Keratinocyte (primary cell): ENCODE results near the gene TSPAN18. TPM values are rescaled to one million over a fixed set of nuclear protein-coding genes. Genes with fewer than 3 reads are reported as not detected.

Experiments
- DNase-seq: peaks from one replicate; pipeline ENCODE4 v3.0.0-alpha.2; 2011; ENCODE audit warnings: low read depth, missing footprints, low spot score
- FAIRE-seq: peaks from 2 replicates; lab custom pipeline; 2011; peaks lifted over from hg19 to GRCh38; lab: Jason Lieb, UNC
- H2AFZ ChIP-seq: 2 replicates; pipeline ENCODE4 v1.6.0; 2012; ENCODE audit warnings: low read length, control low read depth, inconsistent platforms; ENCODE audit not compliant: control insufficient read depth
- H3K27ac ChIP-seq: 2 replicates; pipeline ENCODE4 v1.5.1; 2011; ENCODE audit warnings: low read length; ENCODE audit not compliant: control insufficient read depth, insufficient read depth
- H3K27me3 ChIP-seq: 3 replicates; pipeline ENCODE4 v1.6.0; 2011; ENCODE audit warnings: low read length; ENCODE audit not compliant: control insufficient read depth, insufficient read depth; ENCODE audit errors: extremely low read depth
- H3K36me3 ChIP-seq, 2 experiments: 2 replicates in 1 of 2; 3 replicates in 1 of 2; pipeline ENCODE4 v1.5.1; 2011; ENCODE audit warnings: low read length in 2 of 2, mild to moderate bottlenecking in 1 of 2; ENCODE audit not compliant: control insufficient read depth in 2 of 2, insufficient read depth in 2 of 2; ENCODE audit errors: extremely low read depth in 1 of 2
- H3K4me1 ChIP-seq: 3 replicates; pipeline ENCODE4 v1.5.1; 2011; ENCODE audit warnings: low read length; ENCODE audit not compliant: control insufficient read depth, insufficient read depth; ENCODE audit errors: extremely low read depth
- H3K4me2 ChIP-seq: 3 replicates; pipeline ENCODE4 v1.6.0; 2011; ENCODE audit warnings: low read depth, low read length; ENCODE audit not compliant: control insufficient read depth, insufficient read depth; ENCODE audit errors: extremely low read depth
- H3K4me3 ChIP-seq, 3 experiments: fragments of 200-600 bp in 1 of 3; sonication (generic) in 1 of 3; 2 replicates in 2 of 3; 3 replicates in 1 of 3; pipeline ENCODE4 v1.5.1; 2011 to 2016; ENCODE audit warnings: low read length in 3 of 3, mild to moderate bottlenecking in 3 of 3, control low read depth in 2 of 3, inconsistent platforms in 1 of 3, low read depth in 1 of 3, mixed read lengths in 1 of 3, mixed run types in 1 of 3, moderate library complexity in 1 of 3; ENCODE audit not compliant: control insufficient read depth in 2 of 3, insufficient read depth in 2 of 3; ENCODE audit errors: extremely low read depth in 1 of 3
- H3K79me2 ChIP-seq: 2 replicates; pipeline ENCODE4 v1.6.0; 2012; ENCODE audit warnings: low read length; ENCODE audit not compliant: control insufficient read depth, insufficient read depth
- H3K9ac ChIP-seq: 3 replicates; pipeline ENCODE4 v1.6.0; 2011; ENCODE audit warnings: low read length; ENCODE audit not compliant: control insufficient read depth, insufficient read depth; ENCODE audit errors: extremely low read depth
- H3K9me1 ChIP-seq: 3 replicates; pipeline ENCODE4 v1.6.0; 2011; ENCODE audit warnings: low read length; ENCODE audit not compliant: control insufficient read depth, insufficient read depth; ENCODE audit errors: extremely low read depth
- H3K9me3 ChIP-seq: 2 replicates; pipeline ENCODE4 v1.5.1; 2012; ENCODE audit warnings: low read depth, low read length; ENCODE audit not compliant: control insufficient read depth
- H4K20me1 ChIP-seq: 3 replicates; pipeline ENCODE4 v1.6.0; 2011; ENCODE audit warnings: low read length; ENCODE audit not compliant: control insufficient read depth, insufficient read depth; ENCODE audit errors: extremely low read depth
- EZH2 ChIP-seq: IDR thresholded peaks from one replicate; pipeline ENCODE4 v1.6.1; 2012; ENCODE audit warnings: inconsistent platforms, mild to moderate bottlenecking, low read length, moderate library complexity
- dilution Hi-C: fragments of 300-500 bp; cut with MboI; formaldehyde crosslinking; loops from one replicate; pipeline ENCODE4 v1.7.0; 2020; ENCODE audit warnings: low sequenced_read_pairs; ENCODE audit not compliant: extremely low pct_ligation_motif_present
- polyA plus RNA-seq, 5 experiments: library from polyadenylated mRNA; depleted of rRNA in 3 of 5; stranded (reverse) in 3 of 5; stranded (forward) in 1 of 5; unstranded in 1 of 5; fragments of >200 nt; gene quantifications; 1 replicate in 1 of 5; 2 replicates in 3 of 5; 3 replicates in 1 of 5; pipeline versions ENCODE4 v1.2.1 to v1.2.3, GENCODE V29; 2011 to 2012; ENCODE audit warnings: missing spikeins in 2 of 5, low read depth in 1 of 5, low replicate concordance in 1 of 5
- TF ChIP-seq, protein P1 (sequence below), 3 experiments: IDR thresholded peaks in 1 of 3; conservative IDR thresholded peaks in 1 of 3; optimal IDR thresholded peaks in 1 of 3; 2 replicates in 2 of 3; 3 replicates in 1 of 3; pipeline versions ENCODE3 to v1.5.1; 2011; ENCODE audit warnings: low read length in 3 of 3, mild to moderate bottlenecking in 3 of 3, moderate library complexity in 2 of 3, control low read depth in 1 of 3, inconsistent platforms in 1 of 3; ENCODE audit not compliant: insufficient read depth in 2 of 3; ENCODE audit errors: extremely low read depth in 1 of 3

The TSPAN18 gene
- polyA plus RNA-seq, 1 donor (not counting 4 experiments of a cell fraction or from before 2014, with no cell fraction given) = not detected

DNA sequence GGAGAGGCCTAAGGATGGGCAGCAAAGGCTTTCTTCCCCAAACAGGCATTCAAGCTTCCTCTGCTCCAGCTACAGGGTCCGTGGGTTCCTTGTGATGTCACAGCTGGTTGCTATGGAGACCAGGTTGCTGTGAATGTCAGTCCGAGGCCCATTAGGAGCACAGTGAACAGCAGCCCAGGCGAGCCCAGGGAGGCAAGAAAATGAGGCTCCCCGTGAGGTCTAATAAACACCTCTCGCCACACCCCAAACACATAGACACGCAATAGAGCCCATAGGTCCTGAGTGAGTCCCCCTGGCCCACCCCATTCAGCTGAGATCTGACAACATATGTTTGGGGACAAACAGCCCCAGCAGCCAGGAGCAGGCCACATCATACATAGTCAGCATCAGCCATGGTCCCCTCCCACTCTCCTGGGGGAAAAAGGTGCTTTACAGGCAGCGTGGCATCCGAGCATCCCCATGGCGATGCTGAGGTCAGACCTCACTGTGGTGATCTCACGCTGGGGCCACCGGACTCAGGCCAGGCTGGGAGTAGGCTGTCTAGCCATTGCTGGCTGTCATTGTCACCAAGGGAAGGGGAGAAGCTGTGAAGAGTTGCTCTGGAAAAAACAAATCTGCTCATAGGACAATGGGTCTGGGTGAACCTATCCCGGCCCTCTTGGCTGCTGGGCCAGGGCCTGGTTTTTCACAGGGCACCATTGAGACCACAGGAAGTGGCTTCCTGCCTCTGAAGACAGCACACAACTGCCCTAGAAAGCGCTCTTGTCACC lies 247.1 kb downstream of the TSPAN18 start:
- no peak for DNase-seq

DNA sequence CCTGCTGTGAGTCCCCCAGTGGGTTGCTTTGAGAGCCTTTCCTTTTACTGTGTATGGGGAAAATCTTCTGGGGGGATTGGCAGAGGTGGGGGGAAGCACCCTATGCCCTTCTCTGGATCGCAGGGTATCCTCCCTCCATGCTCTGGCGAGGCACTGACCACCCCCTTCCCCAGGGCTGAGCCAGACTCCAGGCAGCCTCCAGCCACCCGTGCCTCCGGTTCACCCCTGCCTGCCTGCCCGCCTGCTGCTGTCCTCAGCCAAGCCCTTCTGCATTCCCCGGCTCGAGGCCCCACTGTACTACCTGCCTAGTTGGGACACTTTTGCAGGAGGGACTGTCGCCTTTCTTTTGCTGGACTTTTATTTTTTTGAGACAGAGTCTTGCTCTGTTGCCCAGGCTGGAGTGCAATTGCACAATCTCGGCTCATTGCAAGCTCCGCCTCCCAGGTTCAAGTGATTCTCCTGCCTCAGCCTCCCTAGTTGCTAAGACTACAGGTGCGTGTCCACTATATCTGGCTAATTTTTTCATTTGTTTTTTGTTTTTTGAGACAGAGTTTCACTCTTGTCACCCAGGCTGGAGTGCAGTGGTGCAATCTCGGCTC lies 247.7 kb downstream of the TSPAN18 start:
- Histone ChIP-seq H3K9me1 (no peaks in the 10 kb centered on the region), H3K36me3 (no peaks in the 10 kb centered on the region), H2AFZ (no peak overlapping the region), H3K27ac (no peak overlapping the region), H3K9me3 (no peaks in the 10 kb centered on the region), H3K79me2 (no peaks in the 10 kb centered on the region), H3K4me1 (peaks cover 23% of the 10 kb centered on the region), H3K9ac (no peak overlapping the region), H3K4me3 (no peak overlapping the region), H3K4me2 (no peak overlapping the region), H3K27me3 (no peaks in the 10 kb centered on the region), H4K20me1 (no peaks in the 10 kb centered on the region)
- FAIRE-seq (no peak), DNase-seq (no peak)
- TF ChIP-seq, protein P1, sequence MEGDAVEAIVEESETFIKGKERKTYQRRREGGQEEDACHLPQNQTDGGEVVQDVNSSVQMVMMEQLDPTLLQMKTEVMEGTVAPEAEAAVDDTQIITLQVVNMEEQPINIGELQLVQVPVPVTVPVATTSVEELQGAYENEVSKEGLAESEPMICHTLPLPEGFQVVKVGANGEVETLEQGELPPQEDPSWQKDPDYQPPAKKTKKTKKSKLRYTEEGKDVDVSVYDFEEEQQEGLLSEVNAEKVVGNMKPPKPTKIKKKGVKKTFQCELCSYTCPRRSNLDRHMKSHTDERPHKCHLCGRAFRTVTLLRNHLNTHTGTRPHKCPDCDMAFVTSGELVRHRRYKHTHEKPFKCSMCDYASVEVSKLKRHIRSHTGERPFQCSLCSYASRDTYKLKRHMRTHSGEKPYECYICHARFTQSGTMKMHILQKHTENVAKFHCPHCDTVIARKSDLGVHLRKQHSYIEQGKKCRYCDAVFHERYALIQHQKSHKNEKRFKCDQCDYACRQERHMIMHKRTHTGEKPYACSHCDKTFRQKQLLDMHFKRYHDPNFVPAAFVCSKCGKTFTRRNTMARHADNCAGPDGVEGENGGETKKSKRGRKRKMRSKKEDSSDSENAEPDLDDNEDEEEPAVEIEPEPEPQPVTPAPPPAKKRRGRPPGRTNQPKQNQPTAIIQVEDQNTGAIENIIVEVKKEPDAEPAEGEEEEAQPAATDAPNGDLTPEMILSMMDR (optimal IDR thresholded peaks at IDR 0.05 in 1 of 3, IDR thresholded peaks at IDR 0.05 in 1 of 3, conservative IDR thresholded peaks at IDR 0.05 in 1 of 3; ENCODE audit: extremely low read depth in 1 of 3, insufficient read depth in 2 of 3, low read length in 3 of 3) = no peak
- no peak for TF ChIP-seq EZH2
- dilution Hi-C loops = no loop called here

More for the DNA sequence above, 247.1 kb downstream of the TSPAN18 start:
- Histone ChIP-seq H3K9ac (no peak overlapping the region), H3K27ac (no peak overlapping the region), H3K27me3 (no peaks in the 10 kb centered on the region), H3K4me1 (peaks cover 16% of the 10 kb centered on the region), H3K4me3 (no peak overlapping the region), H3K9me3 (no peaks in the 10 kb centered on the region), H4K20me1 (no peaks in the 10 kb centered on the region), H3K79me2 (no peaks in the 10 kb centered on the region), H3K4me2 (no peak overlapping the region), H3K36me3 (no peaks in the 10 kb centered on the region), H2AFZ (no peak overlapping the region), H3K9me1 (no peaks in the 10 kb centered on the region)
- dilution Hi-C loops = no loop called here
- no peak for FAIRE-seq
- no peak for TF ChIP-seq EZH2
- TF ChIP-seq, protein P1 (optimal IDR thresholded peaks at IDR 0.05 in 1 of 3, IDR thresholded peaks at IDR 0.05 in 1 of 3, conservative IDR thresholded peaks at IDR 0.05 in 1 of 3; ENCODE audit: extremely low read depth in 1 of 3, insufficient read depth in 2 of 3, low read length in 3 of 3) = no peak
